Esophagus muscularis mucosa (tissue), 4 donors: Measurements from ENCODE around the gene SSBP2. TPM values are rescaled to one million over a fixed set of nuclear protein-coding genes. Genes with fewer than 3 reads are reported as not detected.
"Not testable (repeated sequence)": the region's sequence is repeated elsewhere in the genome, so short reads cannot be mapped to it uniquely, and the experiment has no call there.

Experiments used
- DNase-seq: peaks from one replicate; pipeline ENCODE4 v3.0.0-alpha.2; 2017; ENCODE audit errors: extremely low spot score
- H3K27ac ChIP-seq, 4 donors: fragments of 200-600 bp; sonication (generic); replicated peaks in 1 of 4; 1 replicate in 3 of 4; 2 replicates in 1 of 4; pipeline ENCODE4 v1.5.1; 2016 to 2019; ENCODE audit warnings: mild to moderate bottlenecking in 1 of 4
- H3K27me3 ChIP-seq, 4 donors: fragments of 200-600 bp; sonication (generic); one replicate each; pipeline versions ENCODE4 v1.5.1 to v1.6.0; 2016 to 2019
- H3K36me3 ChIP-seq, 4 donors: fragments of 200-600 bp; sonication (generic); one replicate each; pipeline ENCODE4 v1.5.1; 2016 to 2019
- H3K4me1 ChIP-seq, 4 donors: fragments of 200-600 bp; sonication (generic); one replicate each; pipeline ENCODE4 v1.5.1; 2016 to 2019
- H3K4me3 ChIP-seq, 4 donors: fragments of 200-600 bp; sonication (generic); 1 replicate in 2 of 4; 2 replicates in 2 of 4; pipeline ENCODE4 v1.5.1; 2016 to 2019; ENCODE audit warnings: mild to moderate bottlenecking in 4 of 4, moderate library complexity in 1 of 4
- H3K9me3 ChIP-seq, 4 donors: fragments of 200-600 bp; sonication (generic); 1 replicate in 3 of 4; 2 replicates in 1 of 4; pipeline ENCODE4 v1.5.1; 2016 to 2019
- EP300 ChIP-seq: sonication (generic); formaldehyde crosslinking; IDR thresholded peaks from one replicate; pipeline ENCODE4 v1.6.1; 2017; ENCODE audit warnings: antibody characterized with exemption
- POLR2A ChIP-seq: fragments of 450-650 bp; IDR thresholded peaks from one replicate; pipeline ENCODE4 v1.6.1; 2017; ENCODE audit warnings: antibody characterized with exemption, moderate library complexity, mild to moderate bottlenecking, low read depth
- POLR2AphosphoS5 ChIP-seq, 2 donors: sonication (generic); formaldehyde crosslinking; IDR thresholded peaks; one replicate each; pipeline ENCODE4 v1.6.1; 2017; ENCODE audit warnings: antibody characterized with exemption in 2 of 2
- WGBS: methylation state at CpG from one replicate; pipeline ENCODE4 v1.1.5; 2018; 5-methylcytosine and 5-hydroxymethylcytosine counted together
- intact Hi-C: fragments of 100-400 bp; cut with DNase I; formaldehyde crosslinking; loops from one replicate; pipeline ENCODE4 v1.15.1; 2023
- total RNA-seq, 4 donors: library from RNA; depleted of rRNA; stranded (reverse); fragments of >200 nt; gene quantifications; one replicate each; pipeline versions ENCODE4 v1.1.0 to v1.2.1, GENCODE V29; 2016
- TF ChIP-seq, protein P1 (sequence below), 3 experiments: fragments of 200-600 bp in 2 of 3; fragments of 450-650 bp in 1 of 3; sonication (generic) in 2 of 3; IDR thresholded peaks; one replicate each; pipeline ENCODE4 v1.5.1; 2017 to 2019; ENCODE audit warnings: antibody characterized with exemption in 3 of 3, mild to moderate bottlenecking in 2 of 3, moderate library complexity in 1 of 3

The SSBP2 gene
- total RNA-seq, 4 donors from 2014 or later: 62.9 to 97.2 (median 74.2) TPM

DNA sequence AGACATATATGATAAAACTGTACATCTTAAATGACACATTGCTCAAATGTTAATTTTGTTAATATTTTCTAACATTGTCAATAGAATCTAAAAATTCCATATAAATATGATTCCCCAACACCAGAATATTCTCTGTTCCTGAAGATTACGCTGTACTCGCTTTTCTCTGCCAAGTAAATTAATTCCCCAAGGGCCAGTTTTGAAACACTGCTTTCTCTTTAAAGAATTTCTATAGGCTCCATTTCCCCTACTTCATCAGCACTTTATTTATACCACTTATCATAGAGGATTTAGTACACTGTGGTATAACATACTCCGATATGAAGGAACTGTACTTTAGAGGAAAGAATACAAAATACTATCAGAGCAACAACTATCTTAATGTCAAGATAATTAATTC is 255.6 kb downstream of the SSBP2 start:
- Histone ChIP-seq H3K9me3 (no peaks in the 10 kb centered on the region), H3K27me3 (no peaks in the 10 kb centered on the region), H3K4me3 (no peak overlapping the region), H3K27ac (no peak overlapping the region), H3K36me3 (peaks cover 0 to 5% (median 0%) of the 10 kb centered on the region in 4 donors), H3K4me1 (no peaks in the 10 kb centered on the region)
- no peak for DNase-seq
- TF ChIP-seq POLR2A (no peak), POLR2AphosphoS5 (IDR thresholded peaks at IDR 0.05) (no peak), EP300 (no peak)
- TF ChIP-seq, protein P1, sequence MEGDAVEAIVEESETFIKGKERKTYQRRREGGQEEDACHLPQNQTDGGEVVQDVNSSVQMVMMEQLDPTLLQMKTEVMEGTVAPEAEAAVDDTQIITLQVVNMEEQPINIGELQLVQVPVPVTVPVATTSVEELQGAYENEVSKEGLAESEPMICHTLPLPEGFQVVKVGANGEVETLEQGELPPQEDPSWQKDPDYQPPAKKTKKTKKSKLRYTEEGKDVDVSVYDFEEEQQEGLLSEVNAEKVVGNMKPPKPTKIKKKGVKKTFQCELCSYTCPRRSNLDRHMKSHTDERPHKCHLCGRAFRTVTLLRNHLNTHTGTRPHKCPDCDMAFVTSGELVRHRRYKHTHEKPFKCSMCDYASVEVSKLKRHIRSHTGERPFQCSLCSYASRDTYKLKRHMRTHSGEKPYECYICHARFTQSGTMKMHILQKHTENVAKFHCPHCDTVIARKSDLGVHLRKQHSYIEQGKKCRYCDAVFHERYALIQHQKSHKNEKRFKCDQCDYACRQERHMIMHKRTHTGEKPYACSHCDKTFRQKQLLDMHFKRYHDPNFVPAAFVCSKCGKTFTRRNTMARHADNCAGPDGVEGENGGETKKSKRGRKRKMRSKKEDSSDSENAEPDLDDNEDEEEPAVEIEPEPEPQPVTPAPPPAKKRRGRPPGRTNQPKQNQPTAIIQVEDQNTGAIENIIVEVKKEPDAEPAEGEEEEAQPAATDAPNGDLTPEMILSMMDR (IDR thresholded peaks at IDR 0.05): no peak
- intact Hi-C loops: no loop called here
- WGBS: 90% methylated on average over 3 of the region's 3 CpGs

DNA sequence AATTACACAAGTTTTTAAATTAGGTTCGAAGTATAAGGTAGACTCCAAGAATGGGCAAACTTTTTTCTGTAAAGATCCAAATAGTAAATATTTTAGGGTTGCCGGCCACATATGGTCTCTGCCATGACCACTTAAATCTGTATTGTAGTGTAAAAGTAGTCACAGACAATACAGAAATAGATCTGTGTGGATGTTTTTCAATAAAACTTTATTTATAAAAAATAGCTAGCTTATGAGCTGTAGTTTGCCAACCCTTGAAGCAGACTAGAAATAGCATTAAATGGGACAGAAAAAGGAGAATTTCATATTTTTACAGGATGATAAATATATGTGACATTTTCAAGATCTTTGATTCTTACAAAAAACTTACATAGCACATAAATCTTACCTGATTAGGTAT is 262.0 kb downstream of the SSBP2 start:
- 95% methylated on average over 2 of the region's 2 CpGs for WGBS
- H3K4me3 ChIP-seq: no peak overlapping the region
- no peak for DNase-seq
- intact Hi-C loops: no loop called here
- no peaks in the 10 kb centered on the region for H3K27me3 ChIP-seq
- H3K9me3 ChIP-seq: no peaks in the 10 kb centered on the region
- TF ChIP-seq POLR2AphosphoS5 (IDR thresholded peaks at IDR 0.05) (no peak), EP300 (no peak)
- H3K36me3 ChIP-seq: no peaks in the 10 kb centered on the region
- no peaks in the 10 kb centered on the region for H3K4me1 ChIP-seq
- no peak overlapping the region for H3K27ac ChIP-seq

DNA sequence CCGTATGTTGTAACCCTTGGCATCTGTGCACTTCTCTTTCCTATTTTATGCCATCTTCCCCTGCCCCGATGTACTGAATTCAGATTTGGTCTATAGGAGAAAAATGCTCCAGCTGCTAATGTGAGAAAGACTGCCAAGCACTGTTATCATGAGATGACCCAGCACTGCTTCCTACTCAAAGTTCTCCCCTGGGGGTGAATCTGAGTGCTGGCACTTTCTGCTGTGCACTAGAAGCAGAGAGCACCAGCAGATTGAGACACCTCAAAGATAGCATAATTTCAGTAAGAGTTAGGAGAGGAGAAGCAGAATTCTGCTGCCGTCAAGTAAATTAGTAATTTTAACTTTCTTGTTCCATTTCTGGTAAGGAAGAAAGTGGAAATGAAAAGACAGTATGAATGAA is 264.2 kb downstream of the SSBP2 start:
- Histone ChIP-seq H3K27me3 (no peaks in the 10 kb centered on the region), H3K36me3 (peaks cover 0 to 12% (median 0%) of the 10 kb centered on the region in 4 donors), H3K27ac (no peak overlapping the region), H3K9me3 (no peaks in the 10 kb centered on the region), H3K4me1 (no peaks in the 10 kb centered on the region), H3K4me3 (no peak overlapping the region)
- TF ChIP-seq POLR2AphosphoS5 (IDR thresholded peaks at IDR 0.05) (no peak), EP300 (no peak)
- TF ChIP-seq, protein P1 (IDR thresholded peaks at IDR 0.05): no peak
- 90% methylated on average over 3 of the region's 3 CpGs for WGBS
- intact Hi-C loops: no loop called here
- no peak for DNase-seq

DNA sequence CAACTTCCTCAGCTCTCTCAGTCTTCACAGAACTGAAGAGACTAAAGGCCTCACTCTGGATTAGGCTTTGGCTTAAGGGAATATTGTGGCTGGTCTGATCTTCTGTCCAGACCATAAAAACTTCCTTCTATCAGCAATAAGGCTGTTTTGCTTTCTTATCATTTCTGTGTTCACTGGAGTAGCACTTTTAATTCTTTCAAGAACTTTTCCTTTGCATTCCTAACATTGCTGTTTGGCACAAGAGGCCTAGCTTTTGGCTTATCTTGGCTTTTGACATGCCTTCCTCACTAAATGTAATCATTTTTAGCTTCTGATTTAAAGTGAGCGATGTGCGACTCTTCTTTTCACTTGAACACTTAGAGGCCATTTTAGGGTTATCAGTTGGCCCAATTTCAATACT is 268.3 kb downstream of the SSBP2 start:
- H3K27me3 ChIP-seq: no peaks in the 10 kb centered on the region
- H3K27ac ChIP-seq: no peak overlapping the region
- intact Hi-C loops: no loop called here
- 86% methylated on average over 2 of the region's 2 CpGs for WGBS
- no peaks in the 10 kb centered on the region for H3K4me1 ChIP-seq
- TF ChIP-seq, protein P1 (IDR thresholded peaks at IDR 0.05): no peak
- DNase-seq: no peak
- peaks cover 0 to 15% (median 0%) of the 10 kb centered on the region in 4 donors for H3K36me3 ChIP-seq
- H3K9me3 ChIP-seq: no peaks in the 10 kb centered on the region
- H3K4me3 ChIP-seq: no peak overlapping the region

DNA sequence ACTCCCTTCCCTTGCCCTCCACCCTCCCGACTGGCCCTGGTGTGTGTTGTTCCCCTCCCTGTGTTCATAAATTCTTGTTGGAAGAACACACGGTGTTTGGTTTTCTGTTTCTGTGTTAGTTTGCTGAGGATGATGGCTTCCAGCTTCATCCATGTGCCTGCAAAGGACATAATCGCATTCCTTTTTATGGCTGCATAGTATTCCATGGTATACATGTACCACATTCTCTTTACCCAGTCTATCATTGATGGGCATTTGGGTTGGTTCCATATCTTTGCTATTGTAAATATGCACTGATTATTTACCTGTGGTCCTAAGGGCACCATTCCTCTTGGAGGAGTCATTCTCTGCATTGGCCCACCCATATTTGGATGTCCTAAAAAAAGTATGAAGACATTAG is 277.5 kb downstream of the SSBP2 start:
- H3K4me3 ChIP-seq, intact Hi-C loops, H3K27ac ChIP-seq, DNase-seq, H3K27me3 ChIP-seq, H3K4me1 ChIP-seq, H3K9me3 ChIP-seq: not testable (repeated sequence)
- 93% methylated on average over 3 of the region's 3 CpGs for WGBS
- peaks cover 14 to 24% (median 19%) of the 10 kb centered on the region in 4 donors for H3K36me3 ChIP-seq

DNA sequence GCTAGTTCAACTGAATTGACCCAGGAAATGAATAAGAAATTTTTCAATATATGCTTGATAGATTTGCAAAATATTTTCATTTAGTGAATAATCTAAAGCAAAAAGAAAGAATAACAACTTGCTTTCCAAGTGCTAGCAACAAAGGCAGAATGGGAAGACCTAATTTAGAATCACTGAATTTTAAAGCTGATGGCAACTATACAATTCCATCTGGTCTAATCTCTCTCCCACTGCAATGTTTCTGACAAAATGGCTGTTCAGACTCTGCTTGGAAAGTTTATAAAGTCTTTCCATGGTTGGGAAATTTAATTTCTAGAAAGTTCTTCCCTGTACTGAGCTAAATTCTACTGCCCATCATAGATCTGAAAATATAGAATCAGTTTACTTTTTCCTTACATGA is 281.2 kb downstream of the SSBP2 start:
- peaks cover 14 to 35% (median 19%) of the 10 kb centered on the region in 4 donors for H3K36me3 ChIP-seq
- no peak for DNase-seq
- H3K4me1 ChIP-seq: peaks cover 0 to 10% (median 3%) of the 10 kb centered on the region in 4 donors
- H3K27ac ChIP-seq: no peak overlapping the region
- TF ChIP-seq POLR2AphosphoS5 (IDR thresholded peaks at IDR 0.05) (no peak), EP300 (no peak), POLR2A (no peak)
- TF ChIP-seq, protein P1 (IDR thresholded peaks at IDR 0.05): no peak
- H3K27me3 ChIP-seq: no peaks in the 10 kb centered on the region
- intact Hi-C loops: no loop called here
- no peaks in the 10 kb centered on the region for H3K9me3 ChIP-seq
- no peak overlapping the region for H3K4me3 ChIP-seq
